Measurements from ENCODE around the gene TPSAB1. TPM values are rescaled to one million over a fixed set of nuclear protein-coding genes. Genes with fewer than 3 reads are reported as not detected.
"Not testable (repeated sequence)": the region's sequence is repeated elsewhere in the genome, so short reads cannot be mapped to it uniquely, and the experiment has no call there.

Gene TPSAB1
- total RNA-seq, 1 donor from 2014 or later, result not detected

GRCh38 chr16:1195393-1195666 is 45.2 kb upstream of the TPSAB1 start:
- peaks cover 2% of the 10 kb centered on the region for H3K36me3 Mint-ChIP-seq (ENCODE audit: insufficient read depth)
- H3K9me3 Mint-ChIP-seq (ENCODE audit: low read depth), result no peaks in the 10 kb centered on the region
- DNase-seq (ENCODE audit: low spot score, unreplicated experiment), result no peak
- no peak overlapping the region for H3K27ac Mint-ChIP-seq
- H3K4me3 Mint-ChIP-seq (ENCODE audit: low read depth), result no peak overlapping the region
- TF ChIP-seq, protein P1, sequence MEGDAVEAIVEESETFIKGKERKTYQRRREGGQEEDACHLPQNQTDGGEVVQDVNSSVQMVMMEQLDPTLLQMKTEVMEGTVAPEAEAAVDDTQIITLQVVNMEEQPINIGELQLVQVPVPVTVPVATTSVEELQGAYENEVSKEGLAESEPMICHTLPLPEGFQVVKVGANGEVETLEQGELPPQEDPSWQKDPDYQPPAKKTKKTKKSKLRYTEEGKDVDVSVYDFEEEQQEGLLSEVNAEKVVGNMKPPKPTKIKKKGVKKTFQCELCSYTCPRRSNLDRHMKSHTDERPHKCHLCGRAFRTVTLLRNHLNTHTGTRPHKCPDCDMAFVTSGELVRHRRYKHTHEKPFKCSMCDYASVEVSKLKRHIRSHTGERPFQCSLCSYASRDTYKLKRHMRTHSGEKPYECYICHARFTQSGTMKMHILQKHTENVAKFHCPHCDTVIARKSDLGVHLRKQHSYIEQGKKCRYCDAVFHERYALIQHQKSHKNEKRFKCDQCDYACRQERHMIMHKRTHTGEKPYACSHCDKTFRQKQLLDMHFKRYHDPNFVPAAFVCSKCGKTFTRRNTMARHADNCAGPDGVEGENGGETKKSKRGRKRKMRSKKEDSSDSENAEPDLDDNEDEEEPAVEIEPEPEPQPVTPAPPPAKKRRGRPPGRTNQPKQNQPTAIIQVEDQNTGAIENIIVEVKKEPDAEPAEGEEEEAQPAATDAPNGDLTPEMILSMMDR (IDR thresholded peaks at IDR 0.05; ENCODE audit: unreplicated experiment), result no peak
- H3K27me3 Mint-ChIP-seq, result no peaks in the 10 kb centered on the region
- peaks cover 1% of the 10 kb centered on the region for H3K4me1 Mint-ChIP-seq (ENCODE audit: low read depth)

DNA sequence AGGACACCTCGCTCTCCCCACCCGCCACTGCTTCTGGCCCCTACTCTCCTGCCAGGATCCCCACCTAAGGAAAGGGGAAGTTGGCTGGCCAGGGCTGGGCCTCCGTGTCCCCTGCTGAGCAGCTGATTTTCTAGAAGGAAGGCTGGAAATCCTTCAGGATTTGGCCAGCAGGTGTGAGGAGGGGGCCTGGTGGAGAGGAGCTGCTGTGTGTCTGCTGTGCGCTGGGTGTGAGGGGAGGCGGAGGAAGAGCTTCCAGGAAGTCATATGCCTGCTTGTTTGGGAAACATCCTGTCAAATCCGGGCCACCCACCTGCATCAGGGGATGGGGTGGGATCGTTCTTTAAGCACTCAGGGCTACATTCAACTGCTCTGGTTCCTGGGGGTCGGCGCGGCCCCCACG is 44.0 kb upstream of the TPSAB1 start:
- Mint-ChIP-seq H3K9me3 (ENCODE audit: low read depth) (no peaks in the 10 kb centered on the region), H3K27me3 (no peaks in the 10 kb centered on the region), H3K36me3 (ENCODE audit: insufficient read depth) (peaks cover 5% of the 10 kb centered on the region), H3K4me3 (ENCODE audit: low read depth) (no peak overlapping the region), H3K27ac (no peak overlapping the region), H3K4me1 (ENCODE audit: low read depth) (peaks cover 1% of the 10 kb centered on the region)
- TF ChIP-seq, protein P1 (IDR thresholded peaks at IDR 0.05; ENCODE audit: unreplicated experiment), result no peak
- no peak for DNase-seq (ENCODE audit: low spot score, unreplicated experiment)

DNA sequence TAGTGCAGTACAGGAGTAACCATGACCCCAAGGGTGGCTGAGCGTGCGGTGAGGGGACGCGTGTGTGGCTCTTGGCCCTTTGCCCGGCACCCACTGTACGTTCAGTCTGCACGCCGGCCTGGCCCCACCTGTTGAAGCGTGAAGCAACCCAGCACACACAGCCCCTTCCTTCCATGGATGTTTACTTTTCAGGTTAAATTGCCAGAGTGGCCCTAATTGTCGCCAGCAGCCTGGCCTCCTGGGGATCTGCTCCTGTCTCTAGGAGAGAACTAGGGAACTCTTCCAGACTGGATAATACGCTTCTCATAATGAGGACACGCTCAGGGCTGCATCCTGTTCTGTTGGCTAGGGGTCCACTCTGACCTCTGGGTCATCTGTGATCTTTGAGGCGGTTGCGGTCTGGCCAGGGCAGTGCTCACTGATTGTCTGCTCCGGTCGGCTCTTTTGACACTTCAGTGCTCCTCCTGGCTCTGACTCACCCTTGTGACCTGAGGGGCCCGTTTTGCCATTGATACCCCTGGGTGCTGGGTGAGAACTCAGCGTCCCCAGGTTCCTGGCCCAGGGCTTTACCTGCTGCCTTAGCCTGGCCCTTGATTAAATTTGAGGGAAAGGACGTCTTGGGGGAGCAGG is 43.2 kb upstream of the TPSAB1 start:
- peaks cover 1% of the 10 kb centered on the region for H3K4me1 Mint-ChIP-seq (ENCODE audit: low read depth)
- peaks cover 6% of the 10 kb centered on the region for H3K36me3 Mint-ChIP-seq (ENCODE audit: insufficient read depth)
- H3K27ac Mint-ChIP-seq, result no peak overlapping the region

GRCh38 chr16:1198194-1198593 is 42.3 kb upstream of the TPSAB1 start:
- no peak overlapping the region for H3K27ac Mint-ChIP-seq
- no peaks in the 10 kb centered on the region for H3K9me3 Mint-ChIP-seq (ENCODE audit: low read depth)
- H3K4me1 Mint-ChIP-seq (ENCODE audit: low read depth), result peaks cover 1% of the 10 kb centered on the region
- H3K27me3 Mint-ChIP-seq, result no peaks in the 10 kb centered on the region
- no peak for DNase-seq (ENCODE audit: low spot score, unreplicated experiment)
- peaks cover 6% of the 10 kb centered on the region for H3K36me3 Mint-ChIP-seq (ENCODE audit: insufficient read depth)
- no peak overlapping the region for H3K4me3 Mint-ChIP-seq (ENCODE audit: low read depth)
- TF ChIP-seq, protein P1 (IDR thresholded peaks at IDR 0.05; ENCODE audit: unreplicated experiment), result no peak

More for the DNA sequence above, 43.2 kb upstream of the TPSAB1 start:
- Mint-ChIP-seq H3K27me3 (no peaks in the 10 kb centered on the region), H3K9me3 (ENCODE audit: low read depth) (no peaks in the 10 kb centered on the region), H3K4me3 (ENCODE audit: low read depth) (no peak overlapping the region)
- TF ChIP-seq, protein P1 (IDR thresholded peaks at IDR 0.05; ENCODE audit: unreplicated experiment), result no peak
- no peak for DNase-seq (ENCODE audit: low spot score, unreplicated experiment)

GRCh38 chr16:1198671-1199346 is 41.7 kb upstream of the TPSAB1 start:
- H3K36me3 Mint-ChIP-seq (ENCODE audit: insufficient read depth); H3K4me3 Mint-ChIP-seq (ENCODE audit: low read depth); DNase-seq (ENCODE audit: low spot score, unreplicated experiment); H3K27ac Mint-ChIP-seq; H3K9me3 Mint-ChIP-seq (ENCODE audit: low read depth); H3K27me3 Mint-ChIP-seq; H3K4me1 Mint-ChIP-seq (ENCODE audit: low read depth): not testable (repeated sequence)
